Stimulated activated CD8-positive, alpha-beta memory T cell treated with anti-CD3 and anti-CD28 coated beads, Interleukin-4, amount 100 ng/mL, for 24 hours (primary cell): Measurements from ENCODE around the gene KPRP.

Source experiments
- DNase-seq: peaks from one replicate; pipeline ENCODE4 v3.0.0-alpha.2; 2020; ENCODE audit warnings: low read depth

The KPRP gene

DNA sequence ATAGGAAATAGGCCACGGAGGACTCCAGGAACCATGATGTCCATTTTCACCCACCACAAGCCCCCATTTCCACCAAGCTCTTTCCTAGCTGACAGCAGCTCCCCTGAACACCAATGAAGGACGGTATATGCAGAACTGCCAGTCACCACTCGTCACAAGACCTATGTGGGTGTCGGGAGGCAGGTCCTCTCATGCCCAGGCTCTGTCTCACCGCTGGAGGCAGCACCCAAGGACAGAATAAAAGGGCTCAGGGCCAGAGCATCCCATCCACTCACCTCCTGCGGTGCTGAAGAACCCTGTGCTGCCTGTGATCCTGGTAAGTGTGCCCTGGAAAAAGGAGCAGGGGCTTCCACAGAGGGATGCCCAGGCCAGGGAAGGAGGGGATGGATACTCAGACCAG, 17.1 kb downstream of the KPRP start, which contains the start of gene LCE1F:
TSS of gene LCE1F (plus strand) at position 266 of the 400 bp plus-strand sequence. CDS start 1,232 bp downstream, outside the sequence.
- no peak for DNase-seq

DNA sequence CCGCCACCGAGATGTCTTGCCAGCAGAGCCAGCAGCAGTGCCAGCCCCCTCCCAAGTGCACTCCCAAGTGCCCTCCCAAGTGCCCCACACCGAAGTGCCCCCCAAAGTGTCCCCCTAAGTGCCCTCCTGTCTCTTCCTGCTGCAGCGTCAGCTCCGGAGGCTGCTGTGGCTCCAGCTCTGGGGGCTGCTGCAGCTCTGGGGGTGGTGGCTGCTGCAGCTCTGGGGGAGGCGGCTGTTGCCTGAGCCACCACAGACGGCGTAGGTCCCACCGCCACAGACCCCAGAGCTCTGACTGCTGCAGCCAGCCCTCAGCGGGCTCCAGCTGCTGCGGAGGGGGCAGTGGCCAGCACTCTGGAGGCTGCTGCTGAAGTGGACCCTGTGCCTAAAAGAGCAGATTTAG, 18.5 kb downstream of the KPRP start:
- no peak for DNase-seq

DNA sequence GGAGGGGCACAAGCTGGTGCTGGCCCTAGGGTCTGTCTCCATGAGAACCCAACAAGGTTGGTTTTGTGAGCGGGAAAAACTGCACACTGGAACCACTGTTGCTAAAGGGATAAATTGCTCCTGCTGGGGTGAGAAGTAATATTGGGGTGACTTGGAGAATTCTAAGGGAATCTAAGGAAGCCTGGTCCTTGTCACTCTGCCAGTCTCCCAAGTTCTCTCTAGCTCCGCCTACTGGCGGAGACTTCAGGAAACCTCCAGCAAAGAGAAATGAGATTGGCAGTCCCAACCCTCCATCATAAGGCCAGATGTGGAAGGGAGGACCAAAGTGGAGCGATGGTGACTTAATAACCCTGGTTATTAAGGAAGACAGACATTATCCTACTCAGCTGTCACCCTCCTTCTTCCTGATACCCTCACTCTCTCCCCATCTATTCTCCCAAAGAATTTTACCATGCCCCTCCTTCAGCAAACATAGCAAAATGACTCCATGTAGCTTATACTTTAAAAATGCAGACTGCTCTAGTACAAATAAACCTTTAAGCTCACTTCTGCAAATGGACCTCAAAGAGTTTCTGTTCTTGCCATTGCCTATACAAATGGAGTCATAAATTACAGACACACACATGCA, 19.8 kb downstream of the KPRP start:
- no peak for DNase-seq

DNA sequence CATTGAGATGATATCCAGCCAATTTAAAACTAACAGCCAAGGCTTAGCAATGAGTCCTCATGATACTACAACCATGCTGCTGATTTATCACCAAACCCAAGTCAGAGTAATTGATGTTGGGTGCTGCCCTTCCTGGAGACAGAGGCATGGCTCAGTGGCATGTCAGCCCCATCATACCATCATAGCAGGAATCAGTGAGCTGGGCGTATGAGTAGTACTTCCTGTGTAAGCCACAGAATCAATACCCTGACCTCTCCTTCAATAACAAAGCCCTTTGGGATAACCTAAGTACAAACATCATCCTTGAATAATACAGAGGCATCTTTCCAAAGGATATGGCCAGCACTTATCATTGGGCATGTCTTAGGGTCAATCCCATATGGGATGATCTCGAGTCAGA, 25.3 kb downstream of the KPRP start:
- DNase-seq, result no peak

DNA sequence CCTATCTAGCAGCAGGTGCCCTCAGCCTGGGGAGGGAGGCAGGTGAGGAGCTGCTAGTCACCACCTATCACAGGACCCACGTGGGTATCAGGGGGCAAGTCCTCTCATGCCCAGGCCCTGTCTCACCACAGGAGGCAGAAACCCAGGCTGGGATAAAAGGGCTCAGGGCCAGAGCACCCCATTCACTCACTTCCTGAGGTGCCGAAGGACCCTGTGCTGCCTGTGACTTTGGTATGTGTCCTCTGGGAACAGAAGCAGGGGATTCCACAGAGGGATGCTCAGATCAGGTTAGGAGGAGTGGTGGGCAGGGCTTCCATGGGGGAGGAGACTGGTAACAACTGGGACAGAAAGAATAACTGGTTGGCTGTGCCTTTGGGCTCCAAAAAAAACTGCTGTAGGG, 28.3 kb downstream of the KPRP start, which contains the start of gene LCE1E:
TSS of gene LCE1E (plus strand) at position 181 of the 400 bp plus-strand sequence. CDS start 1,043 bp downstream, outside the sequence.
- DNase-seq, result no peak

DNA sequence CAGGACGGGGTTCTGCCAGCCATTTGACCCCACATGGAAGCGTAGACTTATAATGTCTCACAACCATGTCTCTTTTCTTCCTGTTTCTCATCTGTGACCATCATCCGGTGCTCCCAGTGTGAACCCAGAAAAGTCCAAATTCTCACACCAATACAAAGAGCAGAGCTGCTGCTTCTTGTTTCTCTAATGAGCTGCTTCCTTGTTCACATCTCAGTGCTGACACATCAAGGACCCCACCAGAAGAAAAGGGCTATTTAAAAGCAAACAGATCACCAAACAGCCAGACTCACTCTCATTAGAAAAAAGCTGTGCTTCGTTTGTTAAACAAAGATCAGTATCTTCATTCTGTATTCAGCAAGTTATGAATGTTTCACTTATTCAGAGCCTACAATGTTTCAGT, 37.9 kb downstream of the KPRP start:
- no peak for DNase-seq

DNA sequence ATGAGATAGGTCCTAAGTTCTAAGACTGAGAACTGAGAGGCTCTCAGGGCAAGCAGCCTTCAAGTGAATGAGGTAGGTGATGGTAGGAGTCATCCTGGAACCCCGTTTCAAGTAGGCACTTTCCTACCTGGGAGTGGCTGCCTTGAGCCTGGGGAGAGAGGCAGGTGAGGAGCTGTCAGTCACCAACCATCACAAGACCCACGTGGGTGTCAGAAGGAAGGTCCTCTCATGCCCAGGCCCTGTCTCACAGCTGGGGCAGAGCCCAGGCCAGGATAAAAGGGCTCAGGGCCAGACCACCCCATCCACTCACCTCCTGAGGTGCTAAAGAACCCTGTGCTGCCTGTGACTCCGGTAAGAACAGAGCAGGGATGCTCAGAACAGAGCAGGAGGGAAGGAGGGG, 38.6 kb downstream of the KPRP start, which contains the start of gene LCE1D:
TSS of gene LCE1D (plus strand) at position 301 of the 400 bp plus-strand sequence. CDS start 1,074 bp downstream, outside the sequence.
- DNase-seq, result no peak

DNA sequence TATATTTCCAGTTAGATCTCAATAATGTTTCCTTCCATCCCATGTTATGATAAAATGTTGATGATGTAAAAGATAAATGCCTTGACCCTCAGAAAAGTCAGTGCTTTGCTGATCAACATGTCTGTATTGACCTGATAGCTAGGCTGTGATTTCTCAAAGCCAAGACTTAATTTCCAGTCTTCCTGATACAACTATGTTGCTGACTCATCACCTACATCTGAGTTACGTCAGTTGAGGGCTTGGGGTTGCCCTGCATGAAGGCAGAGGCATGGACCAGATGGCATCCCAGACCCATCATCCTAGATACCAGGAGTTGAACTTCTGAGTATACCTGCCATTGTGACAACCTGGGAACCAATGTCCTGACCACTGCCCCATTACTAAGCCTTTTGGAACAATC, 43.5 kb downstream of the KPRP start:
- DNase-seq, result no peak

DNA sequence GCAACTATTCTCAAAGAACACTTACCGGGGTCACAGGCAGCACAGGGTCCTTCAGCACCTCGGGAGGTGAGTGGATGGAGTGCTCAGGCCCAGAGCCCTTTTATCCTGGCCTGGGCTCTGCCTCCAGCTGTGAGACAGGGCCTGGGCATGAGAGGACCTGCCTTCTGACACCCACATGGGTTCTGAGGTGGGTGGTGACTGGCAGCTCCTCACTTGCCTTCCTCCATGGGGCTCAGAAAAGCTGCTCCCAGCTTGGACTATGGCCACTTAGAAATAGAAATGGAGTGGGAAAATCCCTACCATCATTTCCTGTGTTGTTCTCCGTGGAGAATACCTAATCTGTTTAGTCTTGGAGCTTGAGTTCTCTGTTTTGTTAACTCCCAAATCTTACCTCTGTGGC, 48.8 kb downstream of the KPRP start, which contains the start of gene LCE1C:
TSS of gene LCE1C (minus strand) at position 76 of the 400 bp plus-strand sequence. CDS start 1,173 bp downstream, outside the sequence.
- no peak for DNase-seq

DNA sequence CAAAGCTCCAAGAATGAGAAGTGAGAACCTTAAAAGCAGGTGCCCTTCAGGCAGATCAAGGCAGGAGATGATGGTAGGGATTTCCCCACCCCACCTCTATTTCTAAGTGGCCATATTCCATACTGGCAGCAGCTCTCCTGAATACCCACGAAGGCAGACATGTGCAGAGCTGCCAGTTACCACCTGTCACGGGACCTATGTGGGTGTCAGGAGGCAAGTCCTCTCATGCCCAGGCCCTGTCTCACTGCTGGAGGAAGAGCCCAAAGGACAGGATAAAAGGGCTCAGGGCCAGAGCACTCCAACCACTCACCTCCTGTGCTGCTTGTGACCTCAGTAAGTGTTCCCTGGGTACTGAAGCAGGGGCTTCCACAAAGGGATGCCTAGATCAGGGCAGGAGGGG, 53.2 kb downstream of the KPRP start:
- no peak for DNase-seq
